ENCODE data around the gene ANKRD63. TPM values are rescaled to one million over a fixed set of nuclear protein-coding genes. Genes with fewer than 3 reads are reported as not detected.

ANKRD63 gene
- total and polyA plus RNA-seq, 8 donors = 0.37 TPM; not detected in 7

DNA sequence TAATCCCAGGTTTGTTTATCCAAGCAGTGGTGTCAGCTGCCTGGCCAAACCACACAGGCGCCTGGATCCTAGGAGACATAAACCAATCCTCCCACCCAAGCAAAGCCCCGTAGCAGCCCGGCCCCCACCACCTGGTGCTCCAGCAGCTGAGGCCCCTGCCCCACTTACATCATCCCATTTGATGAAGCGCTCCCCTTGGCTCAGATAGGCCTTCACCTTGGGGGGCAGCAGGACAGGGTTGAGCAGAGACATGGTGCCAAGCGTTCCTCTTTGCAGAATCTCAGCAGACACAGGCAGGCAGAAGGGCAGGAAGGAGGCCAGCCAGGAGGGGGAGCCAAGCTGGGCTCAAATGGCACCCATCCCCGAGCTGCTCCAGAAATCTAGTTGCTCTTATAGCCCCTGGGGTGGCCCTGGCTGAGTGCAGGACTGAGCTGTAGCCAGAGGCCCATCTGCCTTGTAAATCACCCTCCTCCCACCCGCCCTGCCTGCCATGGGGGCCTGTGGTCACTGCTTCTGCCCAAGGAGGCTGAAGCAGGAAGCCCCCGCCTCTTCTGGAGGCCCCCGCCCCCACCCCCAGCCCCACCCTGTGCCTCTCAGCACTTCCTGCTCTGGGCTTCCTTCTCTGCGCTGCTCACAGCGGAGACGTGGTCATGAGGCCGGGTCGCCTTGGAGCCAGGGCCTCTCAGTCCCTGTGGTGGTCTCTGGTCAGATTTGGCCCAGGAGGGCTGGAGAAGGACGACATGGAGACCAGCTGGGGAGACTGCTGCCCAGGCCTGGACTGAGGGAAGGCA is 24.8 kb upstream of the ANKRD63 start, which contains the start of gene PLCB2:
Gene PLCB2, minus strand, starts transcription at position 515 of the 791 bp plus-strand sequence. Its CDS starts 263 bp downstream, at position 252.
- DNase-seq = peak in 1 of 2 donors; percentile 63
- peak within 1 kb of the TSS; percentile 20 to 48 (median 40) for H3K4me3 ChIP-seq
- 41 to 56% (median 47%) methylated on average over 8 to 15 of the region's 15 CpGs for WGBS, 5 donors
- intact Hi-C loops (cut with DNase I; ENCODE audit: low total_unique reads) = no loop called here
- peak within 1 kb of the TSS; percentile 57 to 82 (median 69) for H3K27ac ChIP-seq
- TF ChIP-seq POLR2AphosphoS5 (IDR thresholded peaks at IDR 0.05) (peak in 1 of 3 donors; percentile 32), POLR2A (IDR thresholded peaks at IDR 0.05) (no peak)
- H3K4me1 ChIP-seq = peaks cover 3 to 42% (median 21%) of the 10 kb centered on the region in 4 donors
- peaks cover 0 to 4% (median 0%) of the 10 kb centered on the region in 4 donors for H3K36me3 ChIP-seq
- H3K9me3 ChIP-seq = no peaks in the 10 kb centered on the region
- H3K27me3 ChIP-seq = peaks cover 0 to 18% (median 0%) of the 10 kb centered on the region in 3 donors

DNA sequence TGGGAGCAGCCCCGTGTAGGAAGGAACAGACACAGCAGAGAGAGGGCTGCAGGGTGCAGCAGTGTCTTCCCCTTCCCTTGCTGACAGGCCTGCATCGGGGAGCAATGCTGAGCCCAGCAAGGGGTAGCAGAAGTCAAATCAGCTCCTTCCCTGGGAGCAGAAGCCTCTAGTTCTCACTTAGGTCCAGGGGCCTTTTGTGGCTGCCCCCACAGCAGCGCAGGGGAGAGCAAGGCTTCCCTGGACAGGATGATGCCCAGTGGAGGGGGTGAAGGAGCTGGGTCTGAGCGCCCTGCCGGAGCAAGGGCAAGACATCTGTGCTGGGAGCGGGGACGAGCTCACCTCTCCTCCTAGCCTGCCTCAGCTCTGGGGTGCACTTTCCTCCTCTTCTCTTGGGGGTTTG is 24.0 kb upstream of the ANKRD63 start:
- no peak for DNase-seq
- Histone ChIP-seq H3K4me1 (peaks cover 3 to 42% (median 21%) of the 10 kb centered on the region in 4 donors), H3K27ac (peak overlapping the region in 4 of 5 donors; percentile 67 to 82 (median 76)), H3K36me3 (peaks cover 0 to 11% (median 0%) of the 10 kb centered on the region in 4 donors), H3K27me3 (peaks cover 0 to 18% (median 0%) of the 10 kb centered on the region in 3 donors), H3K4me3 (peak overlapping the region; percentile 20 to 48 (median 40)), H3K9me3 (no peaks in the 10 kb centered on the region)
- WGBS, 5 donors = 57 to 79% (median 77%) methylated on average over 5 to 7 of the region's 7 CpGs
- TF ChIP-seq EP300 (IDR thresholded peaks at IDR 0.05) = no peak
- TF ChIP-seq, protein P1, sequence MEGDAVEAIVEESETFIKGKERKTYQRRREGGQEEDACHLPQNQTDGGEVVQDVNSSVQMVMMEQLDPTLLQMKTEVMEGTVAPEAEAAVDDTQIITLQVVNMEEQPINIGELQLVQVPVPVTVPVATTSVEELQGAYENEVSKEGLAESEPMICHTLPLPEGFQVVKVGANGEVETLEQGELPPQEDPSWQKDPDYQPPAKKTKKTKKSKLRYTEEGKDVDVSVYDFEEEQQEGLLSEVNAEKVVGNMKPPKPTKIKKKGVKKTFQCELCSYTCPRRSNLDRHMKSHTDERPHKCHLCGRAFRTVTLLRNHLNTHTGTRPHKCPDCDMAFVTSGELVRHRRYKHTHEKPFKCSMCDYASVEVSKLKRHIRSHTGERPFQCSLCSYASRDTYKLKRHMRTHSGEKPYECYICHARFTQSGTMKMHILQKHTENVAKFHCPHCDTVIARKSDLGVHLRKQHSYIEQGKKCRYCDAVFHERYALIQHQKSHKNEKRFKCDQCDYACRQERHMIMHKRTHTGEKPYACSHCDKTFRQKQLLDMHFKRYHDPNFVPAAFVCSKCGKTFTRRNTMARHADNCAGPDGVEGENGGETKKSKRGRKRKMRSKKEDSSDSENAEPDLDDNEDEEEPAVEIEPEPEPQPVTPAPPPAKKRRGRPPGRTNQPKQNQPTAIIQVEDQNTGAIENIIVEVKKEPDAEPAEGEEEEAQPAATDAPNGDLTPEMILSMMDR (IDR thresholded peaks at IDR 0.05) = no peak
- TF ChIP-seq POLR2A (IDR thresholded peaks at IDR 0.05) = no peak
- TF ChIP-seq POLR2AphosphoS5 (IDR thresholded peaks at IDR 0.05) = no peak
- intact Hi-C loops (cut with DNase I; ENCODE audit: low total_unique reads) = no loop called here

DNA sequence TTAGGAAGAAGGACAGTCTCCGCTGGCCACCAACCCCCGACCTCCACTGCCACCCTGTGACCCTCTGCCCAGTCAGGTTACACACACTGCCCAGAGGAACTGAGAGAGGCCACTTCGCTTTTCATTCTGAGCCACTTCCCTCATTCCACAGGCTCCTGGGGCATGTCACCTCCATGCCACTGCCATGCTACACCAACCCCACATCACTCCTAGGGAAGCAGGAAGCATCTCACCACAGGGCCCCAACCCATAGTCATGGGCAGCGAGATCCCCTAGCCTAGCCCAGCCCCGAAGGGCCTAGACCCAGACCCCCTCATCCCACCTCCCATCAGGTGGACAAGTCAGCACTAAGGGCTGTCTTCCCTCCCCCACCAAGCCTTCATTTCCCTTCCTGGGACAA is 23.5 kb upstream of the ANKRD63 start:
- 77 to 92% (median 80%) methylated on average over 5 of the region's 5 CpGs for WGBS, 5 donors
- Histone ChIP-seq H3K27me3 (peaks cover 0 to 17% (median 0%) of the 10 kb centered on the region in 3 donors), H3K9me3 (no peaks in the 10 kb centered on the region), H3K27ac (peak overlapping the region in 3 of 5 donors; percentile 69 to 82 (median 82)), H3K4me1 (peaks cover 3 to 46% (median 21%) of the 10 kb centered on the region in 4 donors), H3K36me3 (peaks cover 0 to 16% (median 0%) of the 10 kb centered on the region in 4 donors), H3K4me3 (peak overlapping the region; percentile 20 to 48 (median 40))
- TF ChIP-seq POLR2AphosphoS5 (IDR thresholded peaks at IDR 0.05) = no peak
- TF ChIP-seq EP300 (IDR thresholded peaks at IDR 0.05) = no peak
- TF ChIP-seq POLR2A (IDR thresholded peaks at IDR 0.05) = no peak
- TF ChIP-seq, protein P1 (IDR thresholded peaks at IDR 0.05) = no peak
- DNase-seq = no peak
- intact Hi-C loops (cut with DNase I; ENCODE audit: low total_unique reads) = no loop called here

DNA sequence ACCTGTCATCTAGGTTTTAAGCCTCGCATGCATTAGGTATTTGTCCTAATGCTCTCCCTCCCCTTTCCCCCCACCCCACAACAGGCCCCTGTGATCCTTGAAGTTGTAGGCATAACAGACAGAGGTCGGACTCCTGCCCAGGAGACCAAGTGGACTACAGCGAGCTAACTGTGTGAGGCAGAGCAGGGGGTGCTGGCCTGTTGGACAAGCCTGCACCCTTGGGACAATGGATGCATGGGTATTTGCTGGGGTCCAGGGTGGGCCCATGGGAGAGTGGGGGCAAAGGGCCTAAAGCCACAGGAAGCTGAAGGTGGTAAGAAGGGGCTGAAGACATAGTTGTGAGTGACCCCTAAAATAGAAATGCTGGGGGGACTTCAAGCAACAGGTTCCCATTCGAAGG is 22.4 kb upstream of the ANKRD63 start:
- no peak for TF ChIP-seq POLR2AphosphoS5 (IDR thresholded peaks at IDR 0.05)
- TF ChIP-seq POLR2A (IDR thresholded peaks at IDR 0.05) = no peak
- TF ChIP-seq, protein P1 (IDR thresholded peaks at IDR 0.05) = no peak
- no peak for TF ChIP-seq EP300 (IDR thresholded peaks at IDR 0.05)
- intact Hi-C loops (cut with DNase I; ENCODE audit: low total_unique reads) = no loop called here
- Histone ChIP-seq H3K4me1 (peaks cover 3 to 53% (median 21%) of the 10 kb centered on the region in 4 donors), H3K27me3 (peaks cover 0 to 8% (median 0%) of the 10 kb centered on the region in 3 donors), H3K9me3 (peaks cover 0 to 5% (median 0%) of the 10 kb centered on the region in 4 donors), H3K4me3 (no peak overlapping the region), H3K36me3 (peaks cover 0 to 19% (median 0%) of the 10 kb centered on the region in 4 donors), H3K27ac (no peak overlapping the region)
- DNase-seq = no peak
- 76 to 97% (median 90%) methylated on average over 2 to 4 of the region's 4 CpGs for WGBS, 5 donors
